Measurements from ENCODE around the gene EXOC2.

- TF ChIP-seq CTCF (IDR thresholded peaks at IDR 0.05; ENCODE audit: insufficient read depth, low read depth, low read length) (no peak), EZH2 (IDR thresholded peaks at IDR 0.05; ENCODE audit: insufficient read depth, low read length) (no peak)
These were observed 203.2 kb downstream of the EXOC2 start for GRCh38 chr6:489762-490161.
